ENCODE measurements around the gene GSG1L2.

GRCh38 chr17:9813166-9813565 lies 8.7 kb downstream of the GSG1L2 start:
- TF ChIP-seq POLR2A (IDR thresholded peaks at IDR 0.05) (no peak), CTCF (IDR thresholded peaks at IDR 0.05) (no peak), POLR2AphosphoS5 (IDR thresholded peaks at IDR 0.05) (no peak)

Measured in sigmoid colon (tissue), 4 donors.